HepG2 (cell line): ENCODE measurements around the gene PMVK. TPM values are rescaled to one million over a fixed set of nuclear protein-coding genes. Genes with fewer than 3 reads are reported as not detected.

Source experiments
- GZF1 ChIP-seq: sonication (generic); formaldehyde crosslinking; IDR thresholded peaks from 2 replicates; pipeline ENCODE4 v1.5.1; 2020; ENCODE audit warnings: mild to moderate bottlenecking, missing genetic modification reagents
- IKZF4 ChIP-seq: sonication (generic); formaldehyde crosslinking; IDR thresholded peaks from 2 replicates; pipeline ENCODE4 v1.5.1; 2020; ENCODE audit warnings: borderline replicate concordance, mild to moderate bottlenecking, low read depth, missing genetic modification reagents; ENCODE audit errors: not compliant biosample characterization
- MIER3 ChIP-seq: IDR thresholded peaks from 2 replicates; pipeline ENCODE4 v1.6.1; 2016; ENCODE audit warnings: missing compliant biosample characterization, borderline replicate concordance
- ZNF432 ChIP-seq: sonication (generic); formaldehyde crosslinking; IDR thresholded peaks from 2 replicates; pipeline ENCODE4 v1.5.0; 2020; ENCODE audit warnings: missing genetic modification reagents, mild to moderate bottlenecking, borderline replicate concordance
- polyA plus RNA-seq, 8 experiments: library from polyadenylated mRNA; depleted of rRNA in 3 of 8; stranded (reverse) in 7 of 8; unstranded in 1 of 8; fragments of >200 nt; fragmentation: Illumina TruSeq in 4 of 8; extraction: Trizol in 4 of 8; gene quantifications; 2 replicates each; pipeline versions ENCODE4 v1.2.1 to v1.2.3, GENCODE V29; 2011 to 2016; ENCODE audit warnings: low read depth in 4 of 8, missing spikeins in 1 of 8, mixed read lengths in 1 of 8; ENCODE audit not compliant: insufficient read depth in 1 of 8
- total RNA-seq, 5 experiments: library from RNA; depleted of rRNA; stranded (reverse); fragments of >200 nt; fragmentation: Illumina TruSeq; extraction: Trizol; gene quantifications; 2 replicates each; pipeline ENCODE4 v1.2.3, GENCODE V29; 2016; ENCODE audit warnings: low read depth in 1 of 5
- TF ChIP-seq, protein P1 (sequence below): sonication (generic); formaldehyde crosslinking; IDR thresholded peaks from 2 replicates; pipeline ENCODE4 v1.8.0; 2022; ENCODE audit warnings: missing genetic modification reagents, mild to moderate bottlenecking, moderate library complexity, borderline replicate concordance
- TF ChIP-seq, protein P2 (sequence below): sonication (generic); formaldehyde crosslinking; IDR thresholded peaks from 2 replicates; pipeline ENCODE4 v1.8.1; 2023; ENCODE audit warnings: mild to moderate bottlenecking, missing genetic modification reagents
- TF ChIP-seq, protein P3 (sequence below): sonication (generic); formaldehyde crosslinking; IDR thresholded peaks from 2 replicates; pipeline ENCODE4 v1.5.1; 2020; ENCODE audit warnings: missing genetic modification reagents, mild to moderate bottlenecking, borderline replicate concordance

Gene PMVK
- total and polyA plus RNA-seq, 2 of the 13 experiments (the other 11 are each of a cell fraction or from before 2014, with no cell fraction given) = 3.9 to 12.6 TPM

DNA sequence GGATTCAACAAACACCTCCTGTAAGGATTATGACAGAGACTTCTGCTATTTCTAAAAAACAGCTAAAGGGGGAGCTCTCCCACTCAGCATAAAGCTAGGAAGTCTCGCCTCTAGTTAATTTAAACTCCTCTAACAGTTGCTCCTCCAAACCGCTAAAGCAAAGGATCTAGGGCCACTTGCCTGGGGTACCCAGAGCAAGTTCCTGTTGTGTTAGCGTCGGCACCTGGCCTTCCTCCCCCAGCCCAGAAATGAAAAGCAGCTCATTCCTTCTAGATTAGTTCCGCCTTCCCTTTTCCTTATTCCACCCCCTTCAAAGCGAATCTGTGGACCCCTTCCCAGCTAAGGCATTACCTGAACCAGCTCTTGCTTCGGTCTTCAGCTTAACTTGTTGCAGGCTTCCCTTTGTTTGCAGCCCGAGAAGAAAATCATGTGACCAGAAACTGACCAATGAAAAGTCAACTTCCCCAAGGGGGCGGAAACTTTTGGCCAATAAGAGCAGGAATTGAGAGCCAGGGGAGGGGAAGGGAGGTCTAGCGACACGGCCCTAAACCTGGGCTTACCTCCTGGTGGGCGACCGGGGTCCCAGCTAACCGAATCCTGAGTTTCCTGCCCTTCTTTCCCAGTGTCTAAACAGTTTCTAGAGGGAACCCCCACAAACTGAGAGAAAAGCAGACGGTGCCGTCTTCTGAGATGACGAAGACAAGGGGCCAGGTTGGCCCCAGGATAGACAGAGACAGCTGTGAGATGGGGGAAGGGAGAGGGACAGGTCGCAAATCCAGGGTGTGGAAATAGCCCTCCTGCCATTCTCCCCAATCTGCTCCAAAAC, 19.4 kb upstream of the PMVK start, which contains the start of gene PBXIP1 (continued):
- TF ChIP-seq, protein P1, sequence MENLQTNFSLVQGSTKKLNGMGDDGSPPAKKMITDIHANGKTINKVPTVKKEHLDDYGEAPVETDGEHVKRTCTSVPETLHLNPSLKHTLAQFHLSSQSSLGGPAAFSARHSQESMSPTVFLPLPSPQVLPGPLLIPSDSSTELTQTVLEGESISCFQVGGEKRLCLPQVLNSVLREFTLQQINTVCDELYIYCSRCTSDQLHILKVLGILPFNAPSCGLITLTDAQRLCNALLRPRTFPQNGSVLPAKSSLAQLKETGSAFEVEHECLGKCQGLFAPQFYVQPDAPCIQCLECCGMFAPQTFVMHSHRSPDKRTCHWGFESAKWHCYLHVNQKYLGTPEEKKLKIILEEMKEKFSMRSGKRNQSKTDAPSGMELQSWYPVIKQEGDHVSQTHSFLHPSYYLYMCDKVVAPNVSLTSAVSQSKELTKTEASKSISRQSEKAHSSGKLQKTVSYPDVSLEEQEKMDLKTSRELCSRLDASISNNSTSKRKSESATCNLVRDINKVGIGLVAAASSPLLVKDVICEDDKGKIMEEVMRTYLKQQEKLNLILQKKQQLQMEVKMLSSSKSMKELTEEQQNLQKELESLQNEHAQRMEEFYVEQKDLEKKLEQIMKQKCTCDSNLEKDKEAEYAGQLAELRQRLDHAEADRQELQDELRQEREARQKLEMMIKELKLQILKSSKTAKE = no peak
- no peak for TF ChIP-seq IKZF4 (CRISPR knock-in tag)
- TF ChIP-seq, protein P2, sequence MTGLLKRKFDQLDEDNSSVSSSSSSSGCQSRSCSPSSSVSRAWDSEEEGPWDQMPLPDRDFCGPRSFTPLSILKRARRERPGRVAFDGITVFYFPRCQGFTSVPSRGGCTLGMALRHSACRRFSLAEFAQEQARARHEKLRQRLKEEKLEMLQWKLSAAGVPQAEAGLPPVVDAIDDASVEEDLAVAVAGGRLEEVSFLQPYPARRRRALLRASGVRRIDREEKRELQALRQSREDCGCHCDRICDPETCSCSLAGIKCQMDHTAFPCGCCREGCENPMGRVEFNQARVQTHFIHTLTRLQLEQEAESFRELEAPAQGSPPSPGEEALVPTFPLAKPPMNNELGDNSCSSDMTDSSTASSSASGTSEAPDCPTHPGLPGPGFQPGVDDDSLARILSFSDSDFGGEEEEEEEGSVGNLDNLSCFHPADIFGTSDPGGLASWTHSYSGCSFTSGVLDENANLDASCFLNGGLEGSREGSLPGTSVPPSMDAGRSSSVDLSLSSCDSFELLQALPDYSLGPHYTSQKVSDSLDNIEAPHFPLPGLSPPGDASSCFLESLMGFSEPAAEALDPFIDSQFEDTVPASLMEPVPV (CRISPR knock-in tag) = no peak
- no peak for TF ChIP-seq GZF1 (CRISPR knock-in tag)
- TF ChIP-seq MIER3 (CRISPR knock-in tag) = no peak
- TF ChIP-seq, protein P3, sequence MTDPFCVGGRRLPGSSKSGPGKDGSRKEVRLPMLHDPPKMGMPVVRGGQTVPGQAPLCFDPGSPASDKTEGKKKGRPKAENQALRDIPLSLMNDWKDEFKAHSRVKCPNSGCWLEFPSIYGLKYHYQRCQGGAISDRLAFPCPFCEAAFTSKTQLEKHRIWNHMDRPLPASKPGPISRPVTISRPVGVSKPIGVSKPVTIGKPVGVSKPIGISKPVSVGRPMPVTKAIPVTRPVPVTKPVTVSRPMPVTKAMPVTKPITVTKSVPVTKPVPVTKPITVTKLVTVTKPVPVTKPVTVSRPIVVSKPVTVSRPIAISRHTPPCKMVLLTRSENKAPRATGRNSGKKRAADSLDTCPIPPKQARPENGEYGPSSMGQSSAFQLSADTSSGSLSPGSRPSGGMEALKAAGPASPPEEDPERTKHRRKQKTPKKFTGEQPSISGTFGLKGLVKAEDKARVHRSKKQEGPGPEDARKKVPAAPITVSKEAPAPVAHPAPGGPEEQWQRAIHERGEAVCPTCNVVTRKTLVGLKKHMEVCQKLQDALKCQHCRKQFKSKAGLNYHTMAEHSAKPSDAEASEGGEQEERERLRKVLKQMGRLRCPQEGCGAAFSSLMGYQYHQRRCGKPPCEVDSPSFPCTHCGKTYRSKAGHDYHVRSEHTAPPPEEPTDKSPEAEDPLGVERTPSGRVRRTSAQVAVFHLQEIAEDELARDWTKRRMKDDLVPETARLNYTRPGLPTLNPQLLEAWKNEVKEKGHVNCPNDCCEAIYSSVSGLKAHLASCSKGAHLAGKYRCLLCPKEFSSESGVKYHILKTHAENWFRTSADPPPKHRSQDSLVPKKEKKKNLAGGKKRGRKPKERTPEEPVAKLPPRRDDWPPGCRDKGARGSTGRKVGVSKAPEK (CRISPR knock-in tag) = no peak
- TF ChIP-seq ZNF432 (CRISPR knock-in tag) = no peak
